ENCODE measurements around the gene LPAR2.

LPAR2 gene

GRCh38 chr19:19642506-19643157 lies 14.6 kb upstream of the LPAR2 start:
- H4K20me1 ChIP-seq: peaks cover 0 to 78% (median 19%) of the 10 kb centered on the region in 11 experiments; a peak in 14 of 22 replicates
- H3K4me3 ChIP-seq: peak overlapping the region; percentile 76 to 97 (median 92)
- H3K36me3 ChIP-seq: peaks cover 71 to 84% (median 77%) of the 10 kb centered on the region in 11 experiments
- H3K4me2 ChIP-seq: peak overlapping the region; percentile 89 to 98 (median 95)
- no peaks in the 10 kb centered on the region for H3K27me3 ChIP-seq
- no peaks in the 10 kb centered on the region for H3K9me3 ChIP-seq (replicated peaks in 1 of 11)
- peak overlapping the region; percentile 92 to 99 (median 96) for H3K9ac ChIP-seq
- H3K27ac ChIP-seq: peak overlapping the region; percentile 94 to 99 (median 97)
- no peak for TF ChIP-seq Cebpa-rat (IDR thresholded peaks at IDR 0.05)
- peaks cover 13 to 34% (median 25%) of the 10 kb centered on the region in 10 experiments for H3K4me1 ChIP-seq

DNA sequence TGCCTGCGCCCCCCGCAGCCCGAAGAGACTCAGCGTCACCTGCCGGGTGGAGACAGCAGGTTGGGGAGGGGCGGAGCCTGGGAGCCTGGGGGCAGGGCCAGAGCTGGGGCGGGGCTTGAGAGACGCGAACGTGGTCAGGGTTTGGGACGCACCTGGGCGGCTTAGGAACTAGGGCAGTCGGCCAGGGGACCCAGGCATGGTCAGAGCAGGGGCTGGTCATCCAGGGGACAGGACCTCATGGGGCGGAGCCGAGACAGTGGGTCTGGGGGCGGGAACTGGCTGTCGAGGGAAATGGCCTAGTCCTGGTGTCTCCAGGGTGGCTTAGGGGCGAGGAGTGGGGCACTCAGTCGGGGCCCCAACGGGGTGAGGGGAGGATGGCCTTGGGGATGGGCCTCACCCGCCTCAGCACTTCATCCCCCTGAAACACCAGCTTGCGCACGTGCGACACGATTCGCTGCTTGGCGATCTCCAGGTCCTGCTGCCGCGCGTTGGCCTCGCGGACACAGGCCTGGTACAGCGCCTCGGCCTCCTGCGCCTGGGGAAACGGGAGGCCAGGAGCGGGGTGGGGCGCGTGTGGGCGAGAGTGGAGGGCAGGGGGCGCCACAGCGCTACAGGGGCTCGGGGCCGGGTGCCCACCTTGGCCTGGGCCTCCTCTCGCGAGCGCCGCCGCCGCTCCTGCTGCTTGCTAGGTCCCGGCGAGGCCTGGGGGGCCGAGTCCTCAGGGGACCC lies 9.7 kb upstream of the LPAR2 start:
- no peak overlapping the region for H3K4me3 ChIP-seq
- no peak overlapping the region for H3K27ac ChIP-seq
- H3K9me3 ChIP-seq (replicated peaks in 1 of 11): no peaks in the 10 kb centered on the region
- H3K27me3 ChIP-seq: no peaks in the 10 kb centered on the region
- H4K20me1 ChIP-seq: peaks cover 0 to 95% (median 47%) of the 10 kb centered on the region in 11 experiments; a peak in 17 of 22 replicates
- H3K36me3 ChIP-seq: peaks cover 82 to 97% (median 93%) of the 10 kb centered on the region in 11 experiments
- peaks cover 12 to 32% (median 18%) of the 10 kb centered on the region in 10 experiments for H3K4me1 ChIP-seq
- H3K9ac ChIP-seq: no peak overlapping the region
- no peak overlapping the region for H3K4me2 ChIP-seq
- no peak for TF ChIP-seq Cebpa-rat (IDR thresholded peaks at IDR 0.05)

DNA sequence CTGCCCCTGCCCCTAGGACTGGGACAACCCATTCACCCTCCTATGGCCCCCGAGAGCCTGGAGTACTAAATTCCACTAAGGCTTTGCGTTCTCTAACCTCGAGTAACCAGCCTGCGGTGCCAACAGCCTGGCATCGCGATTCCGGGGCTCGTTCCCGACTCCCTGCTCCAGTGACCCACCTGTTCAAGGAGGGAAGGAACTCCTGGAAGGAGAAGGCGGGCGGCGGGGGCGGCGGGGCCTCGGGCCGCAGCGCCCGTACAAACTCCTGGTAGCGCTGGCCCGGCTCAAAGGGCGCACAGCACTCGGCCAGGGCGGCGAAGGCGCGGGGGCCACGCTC lies 9.1 kb upstream of the LPAR2 start:
- peaks cover 0 to 97% (median 50%) of the 10 kb centered on the region in 11 experiments; a peak in 17 of 22 replicates for H4K20me1 ChIP-seq
- no peak overlapping the region for H3K4me3 ChIP-seq
- peaks cover 88 to 100% (median 98%) of the 10 kb centered on the region in 11 experiments for H3K36me3 ChIP-seq
- no peak overlapping the region for H3K27ac ChIP-seq
- no peak overlapping the region for H3K9ac ChIP-seq
- no peak for TF ChIP-seq Cebpa-rat (IDR thresholded peaks at IDR 0.05)
- peaks cover 7 to 30% (median 15%) of the 10 kb centered on the region in 10 experiments for H3K4me1 ChIP-seq
- no peaks in the 10 kb centered on the region for H3K27me3 ChIP-seq
- H3K4me2 ChIP-seq: no peak overlapping the region
- no peaks in the 10 kb centered on the region for H3K9me3 ChIP-seq (replicated peaks in 1 of 11)

GRCh38 chr19:19636573-19637185 lies 8.7 kb upstream of the LPAR2 start:
- Histone ChIP-seq H3K4me3 (no peak overlapping the region), H3K9ac (no peak overlapping the region), H4K20me1 (peaks cover 0 to 97% (median 50%) of the 10 kb centered on the region in 11 experiments; a peak in 17 of 22 replicates), H3K9me3 (replicated peaks in 1 of 11) (no peaks in the 10 kb centered on the region), H3K36me3 (peaks cover 90 to 99% (median 97%) of the 10 kb centered on the region in 11 experiments), H3K27me3 (no peaks in the 10 kb centered on the region), H3K4me1 (peaks cover 3 to 25% (median 10%) of the 10 kb centered on the region in 10 experiments), H3K27ac (no peak overlapping the region), H3K4me2 (no peak overlapping the region)
- no peak for TF ChIP-seq Cebpa-rat (IDR thresholded peaks at IDR 0.05)

- H3K9ac ChIP-seq: no peak overlapping the region
- no peaks in the 10 kb centered on the region for H3K27me3 ChIP-seq
- H4K20me1 ChIP-seq: peaks cover 0 to 100% (median 62%) of the 10 kb centered on the region in 11 experiments; a peak in 18 of 22 replicates
- no peaks in the 10 kb centered on the region for H3K9me3 ChIP-seq (replicated peaks in 1 of 11)
- H3K27ac ChIP-seq: no peak overlapping the region
- no peak for TF ChIP-seq Cebpa-rat (IDR thresholded peaks at IDR 0.05)
- peaks cover 0 to 12% (median 3%) of the 10 kb centered on the region in 10 experiments; a peak in 7 of 20 replicates for H3K4me1 ChIP-seq
- H3K4me3 ChIP-seq: no peak overlapping the region
- H3K4me2 ChIP-seq: no peak overlapping the region
- peaks cover 91 to 99% (median 95%) of the 10 kb centered on the region in 11 experiments for H3K36me3 ChIP-seq
Observed at GRCh38 chr19:19635313-19635702, 7.3 kb upstream of the LPAR2 start.

- no peak for TF ChIP-seq Cebpa-rat (IDR thresholded peaks at IDR 0.05)
- Histone ChIP-seq H3K9ac (no peak overlapping the region), H3K4me2 (no peak overlapping the region), H3K27me3 (no peaks in the 10 kb centered on the region), H4K20me1 (peaks cover 0 to 100% (median 66%) of the 10 kb centered on the region in 11 experiments; a peak in 18 of 22 replicates), H3K4me1 (peaks cover 0 to 6% (median under 1%) of the 10 kb centered on the region in 10 experiments; a peak in 4 of 20 replicates), H3K9me3 (replicated peaks in 1 of 11) (no peaks in the 10 kb centered on the region), H3K36me3 (peaks cover 91 to 99% (median 95%) of the 10 kb centered on the region in 11 experiments), H3K4me3 (no peak overlapping the region), H3K27ac (no peak overlapping the region)
Observed at GRCh38 chr19:19634516-19635312, 6.7 kb upstream of the LPAR2 start.

DNA sequence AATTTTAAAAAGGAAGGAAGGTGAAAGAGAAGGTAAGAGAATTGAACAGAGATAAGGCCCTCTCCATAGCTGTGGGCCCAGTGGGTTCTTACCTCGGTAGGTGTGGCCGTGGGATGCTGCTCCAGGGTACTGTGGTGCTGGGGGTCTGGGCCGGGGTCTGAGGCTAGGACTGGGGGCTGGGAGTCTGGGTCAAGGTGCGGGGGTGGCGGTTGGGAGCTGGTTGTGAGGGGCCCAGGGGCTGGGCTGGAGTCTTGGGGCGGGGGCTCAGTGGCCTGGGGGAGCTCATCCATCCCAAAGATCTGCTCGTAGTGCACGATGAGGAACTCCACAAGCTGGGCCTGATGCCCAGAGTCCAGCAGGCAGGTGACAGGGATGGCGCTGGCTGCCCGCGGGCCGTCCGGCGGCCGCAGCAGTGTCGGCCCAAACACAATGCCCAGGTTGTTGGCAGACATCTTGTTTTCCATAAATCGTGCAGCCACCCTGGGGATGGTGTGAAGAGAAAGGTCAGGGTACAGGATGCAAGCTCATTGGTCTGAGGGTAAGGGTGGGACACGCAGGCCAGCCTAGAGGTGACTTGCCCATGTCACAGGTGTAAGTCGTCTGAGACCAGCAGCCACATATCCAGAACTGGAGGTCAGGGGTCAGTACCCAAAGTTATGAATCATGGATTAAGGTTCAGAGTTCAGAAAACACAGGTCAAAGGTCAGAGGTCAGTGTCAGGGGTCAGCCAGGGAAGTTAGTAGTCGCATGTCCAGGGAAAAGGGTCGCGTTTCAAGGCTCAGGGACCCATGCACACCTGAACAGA lies 5.9 kb upstream of the LPAR2 start:
- TF ChIP-seq Cebpa-rat (IDR thresholded peaks at IDR 0.05): no peak
- H3K9ac ChIP-seq: no peak overlapping the region
- no peaks in the 10 kb centered on the region for H3K27me3 ChIP-seq
- H3K9me3 ChIP-seq (replicated peaks in 1 of 11): no peaks in the 10 kb centered on the region
- peaks cover under 1 to 4% (median 1%) of the 10 kb centered on the region in 10 experiments; a peak in 14 of 20 replicates for H3K4me1 ChIP-seq
- no peak overlapping the region for H3K4me2 ChIP-seq
- H3K27ac ChIP-seq: no peak overlapping the region
- H4K20me1 ChIP-seq: peaks cover 0 to 100% (median 66%) of the 10 kb centered on the region in 11 experiments; a peak in 18 of 22 replicates
- H3K36me3 ChIP-seq: peaks cover 87 to 96% (median 92%) of the 10 kb centered on the region in 11 experiments
- no peak overlapping the region for H3K4me3 ChIP-seq

DNA sequence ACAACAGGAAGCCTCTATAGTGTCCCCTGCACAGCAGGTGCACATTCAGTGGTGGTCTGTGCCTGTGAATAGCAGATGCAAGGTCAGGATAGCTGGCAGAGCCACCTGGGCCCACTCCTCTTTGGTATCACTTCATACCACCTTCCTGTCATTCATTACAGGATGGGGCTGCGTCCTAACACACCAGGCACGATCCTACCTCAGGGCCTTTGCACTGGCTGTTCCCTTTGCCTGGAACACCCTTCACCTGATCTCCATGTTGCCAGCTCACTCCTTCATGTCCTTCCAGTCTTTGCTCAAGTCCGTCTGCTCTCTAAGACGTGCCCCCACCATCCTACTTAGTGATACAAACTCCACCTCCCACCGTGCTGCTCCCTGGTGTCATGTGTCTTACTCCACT lies 4.6 kb upstream of the LPAR2 start:
- Histone ChIP-seq H3K27ac (no peak overlapping the region), H3K36me3 (peaks cover 78 to 84% (median 80%) of the 10 kb centered on the region in 11 experiments)

More for the DNA sequence above, 4.6 kb upstream of the LPAR2 start:
- H3K4me3 ChIP-seq: no peak overlapping the region
- no peaks in the 10 kb centered on the region for H3K27me3 ChIP-seq
- no peaks in the 10 kb centered on the region for H3K9me3 ChIP-seq (replicated peaks in 1 of 11)
- no peak for TF ChIP-seq Cebpa-rat (IDR thresholded peaks at IDR 0.05)
- peaks cover 0 to 94% (median 60%) of the 10 kb centered on the region in 11 experiments; a peak in 18 of 22 replicates for H4K20me1 ChIP-seq
- H3K4me1 ChIP-seq: peaks cover 6 to 10% (median 9%) of the 10 kb centered on the region in 10 experiments; a peak in 17 of 20 replicates
- no peak overlapping the region for H3K4me2 ChIP-seq
- no peak overlapping the region for H3K9ac ChIP-seq
